Activated naive CD8-positive, alpha-beta T cell treated with anti-CD3 and anti-CD28 coated beads, Interleukin-2, amount 50 U/mL, for 16 hours (primary cell): Measurements from ENCODE around the gene ADPRHL1.
"Not testable (repeated sequence)": the region's sequence is repeated elsewhere in the genome, so short reads cannot be mapped to it uniquely, and the experiment has no call there.

ENCODE experiments used
- DNase-seq: peaks from one replicate; pipeline ENCODE4 v3.0.0-alpha.2; 2020; ENCODE audit warnings: low read depth, low spot score

ADPRHL1 gene

GRCh38 chr13:113456116-113456702, 2.9 kb upstream of the ADPRHL1 start:
- no peak for DNase-seq

- DNase-seq: no peak
Measured at GRCh38 chr13:113455384-113455783, 2.1 kb upstream of the ADPRHL1 start.

GRCh38 chr13:113454936-113455335, 1.6 kb upstream of the ADPRHL1 start:
- no peak for DNase-seq

- no peak for DNase-seq
Measured at GRCh38 chr13:113452466-113452865, 822 bp downstream of the ADPRHL1 start.

- DNase-seq: no peak
Measured at GRCh38 chr13:113451951-113452421, 1.3 kb downstream of the ADPRHL1 start.

DNA sequence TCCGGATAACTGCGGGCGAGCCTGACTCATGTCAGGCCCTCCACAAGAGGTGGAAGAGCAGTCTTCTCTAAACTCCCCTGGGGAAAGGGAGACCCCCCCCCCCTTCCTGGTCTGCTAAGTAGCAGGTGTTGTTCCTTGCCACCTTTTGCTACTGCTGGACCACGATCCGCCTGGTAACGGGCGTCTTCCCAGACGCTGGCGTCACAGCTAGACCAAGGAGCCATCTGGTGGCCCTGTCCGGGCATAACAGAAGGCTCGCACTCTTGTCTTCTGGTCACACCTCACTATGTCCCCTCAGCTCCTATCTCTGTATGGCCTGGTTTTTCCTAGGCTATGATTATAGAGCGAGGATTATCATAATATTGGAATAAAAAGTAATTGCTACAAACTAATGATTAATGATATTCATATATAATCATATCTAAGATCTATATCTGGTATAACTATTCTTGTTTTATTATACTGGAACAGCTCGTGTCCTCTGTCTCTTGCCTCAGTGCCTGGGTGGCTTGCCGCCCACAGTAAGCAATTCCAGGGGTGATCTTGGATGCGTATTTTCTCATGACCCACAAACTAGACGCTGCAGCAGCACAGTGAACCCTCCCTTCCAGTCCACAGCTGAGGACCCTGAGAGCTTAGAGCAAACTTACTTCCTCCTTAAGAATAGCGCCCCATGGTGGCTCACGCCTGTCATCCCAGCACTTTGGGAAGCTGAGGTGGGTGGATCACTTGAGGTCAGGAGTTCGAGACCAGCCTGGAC, 2.2 kb downstream of the ADPRHL1 start:
- DNase-seq: not testable (repeated sequence)

- DNase-seq: not testable (repeated sequence)
Measured at GRCh38 chr13:113450348-113450744, 2.9 kb downstream of the ADPRHL1 start.

- DNase-seq: no peak
Measured at GRCh38 chr13:113449693-113450347, 3.5 kb downstream of the ADPRHL1 start.

GRCh38 chr13:113448885-113449692, 4.2 kb downstream of the ADPRHL1 start:
- DNase-seq: peak; percentile 19

GRCh38 chr13:113448545-113448884, 4.8 kb downstream of the ADPRHL1 start:
- no peak for DNase-seq

GRCh38 chr13:113447596-113447995, 5.7 kb downstream of the ADPRHL1 start:
- no peak for DNase-seq

GRCh38 chr13:113446488-113446854, 6.8 kb downstream of the ADPRHL1 start:
- no peak for DNase-seq

- DNase-seq: no peak
Measured at GRCh38 chr13:113445791-113446487, 7.3 kb downstream of the ADPRHL1 start.

GRCh38 chr13:113443991-113444390, 9.3 kb downstream of the ADPRHL1 start:
- DNase-seq: no peak

DNA sequence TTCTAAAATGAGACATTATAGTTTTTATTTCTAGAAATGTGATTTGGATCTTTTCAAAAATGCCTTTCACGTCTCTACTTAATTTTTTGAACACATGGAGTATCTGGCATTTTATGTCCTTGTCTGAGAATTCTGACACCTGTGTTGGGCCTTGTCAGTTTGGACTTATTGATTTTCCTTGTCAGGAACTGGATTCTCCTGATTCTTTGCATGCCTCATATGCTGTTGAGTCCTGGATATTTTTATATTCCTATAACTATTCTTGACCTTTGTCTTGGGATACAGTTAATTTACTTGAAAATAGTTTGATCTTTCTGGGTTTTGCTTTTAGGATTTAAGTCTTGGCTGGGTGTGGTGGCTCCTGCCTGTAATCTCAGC, 10.3 kb downstream of the ADPRHL1 start:
- no peak for DNase-seq

- DNase-seq: no peak
Measured at GRCh38 chr13:113442354-113442984, 10.8 kb downstream of the ADPRHL1 start.

DNA sequence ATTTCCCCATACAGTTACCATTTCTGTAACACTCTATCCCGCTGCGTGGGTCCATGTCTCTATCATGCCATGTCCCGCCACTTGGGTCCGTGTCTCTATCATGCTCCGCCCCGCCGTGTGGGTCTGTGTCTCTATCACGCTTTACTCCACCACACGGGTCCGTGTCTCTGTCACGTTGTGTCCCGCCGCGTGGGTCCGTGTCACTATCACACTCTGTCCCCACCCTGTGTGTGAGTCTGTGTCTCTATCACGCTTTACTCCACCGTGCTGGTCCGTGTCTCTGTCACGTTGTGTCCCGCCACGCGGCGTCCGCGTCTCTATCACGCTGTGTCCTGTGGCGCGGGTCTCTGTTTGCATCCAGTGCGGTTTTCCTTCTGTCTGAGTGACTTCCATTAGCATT, 11.6 kb downstream of the ADPRHL1 start:
- DNase-seq: no peak

- no peak for DNase-seq
Measured at GRCh38 chr13:113437408-113438010, 15.8 kb downstream of the ADPRHL1 start.

- DNase-seq: not testable (repeated sequence)
Measured at GRCh38 chr13:113436866-113437265, 16.4 kb downstream of the ADPRHL1 start.

DNA sequence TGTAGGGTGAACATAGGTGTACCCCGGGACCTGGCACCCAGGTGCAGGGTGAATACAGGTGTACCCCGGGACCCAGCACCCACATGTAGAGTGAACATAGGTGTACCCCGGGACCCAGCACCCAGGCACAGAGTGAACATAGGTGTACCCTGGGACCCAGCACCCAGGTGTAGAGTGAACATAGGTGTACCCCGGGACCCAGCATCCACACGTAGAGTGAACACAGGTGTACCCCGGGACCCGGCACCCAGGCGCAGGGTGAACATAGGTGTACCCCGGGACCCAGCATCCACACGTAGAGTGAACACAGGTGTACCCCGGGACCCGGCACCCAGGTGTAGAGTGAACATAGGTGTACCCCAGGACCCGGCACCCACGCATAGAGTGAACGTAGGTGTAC, 17.4 kb downstream of the ADPRHL1 start:
- DNase-seq: not testable (repeated sequence)
